Nephron (organoid): ENCODE results near the gene STN1.
A peak's percentile ranks its signal among the peaks of the same experiment; 100 is the strongest.

ENCODE experiments used
- H3K27ac Mint-ChIP-seq, 3 experiments: 2 replicates each; pipeline ENCODE4 v1.8.0; 2020; ENCODE audit warnings: mixed read lengths in 3 of 3, mild to moderate bottlenecking in 2 of 3, moderate library complexity in 1 of 3
- H3K27me3 Mint-ChIP-seq: 2 replicates; pipeline ENCODE4 v1.8.0; 2021; ENCODE audit warnings: low read depth, mild to moderate bottlenecking, moderate library complexity, mixed read lengths
- H3K36me3 Mint-ChIP-seq: 2 replicates; pipeline ENCODE4 v1.8.0; 2020; ENCODE audit warnings: low read depth, mixed read lengths
- H3K4me1 Mint-ChIP-seq: 2 replicates; pipeline ENCODE4 v1.8.0; 2020; ENCODE audit warnings: mixed read lengths
- H3K4me3 Mint-ChIP-seq, 3 experiments: 2 replicates each; pipeline ENCODE4 v1.8.0; 2020; ENCODE audit warnings: mild to moderate bottlenecking in 3 of 3, mixed read lengths in 3 of 3, moderate library complexity in 2 of 3
- H3K9me3 Mint-ChIP-seq: 2 replicates; pipeline ENCODE4 v1.8.0; 2020; ENCODE audit warnings: mixed read lengths
- TF ChIP-seq, protein P1 (sequence below), 3 experiments: fragments of 200-600 bp; sonication (generic); IDR thresholded peaks; one replicate each; pipeline ENCODE4 v1.5.0; 2021; ENCODE audit warnings: antibody characterized with exemption in 3 of 3; ENCODE audit not compliant: unreplicated experiment in 3 of 3

STN1 gene

GRCh38 chr10:103854686-103855391, 63.1 kb downstream of the STN1 start:
- TF ChIP-seq, protein P1, sequence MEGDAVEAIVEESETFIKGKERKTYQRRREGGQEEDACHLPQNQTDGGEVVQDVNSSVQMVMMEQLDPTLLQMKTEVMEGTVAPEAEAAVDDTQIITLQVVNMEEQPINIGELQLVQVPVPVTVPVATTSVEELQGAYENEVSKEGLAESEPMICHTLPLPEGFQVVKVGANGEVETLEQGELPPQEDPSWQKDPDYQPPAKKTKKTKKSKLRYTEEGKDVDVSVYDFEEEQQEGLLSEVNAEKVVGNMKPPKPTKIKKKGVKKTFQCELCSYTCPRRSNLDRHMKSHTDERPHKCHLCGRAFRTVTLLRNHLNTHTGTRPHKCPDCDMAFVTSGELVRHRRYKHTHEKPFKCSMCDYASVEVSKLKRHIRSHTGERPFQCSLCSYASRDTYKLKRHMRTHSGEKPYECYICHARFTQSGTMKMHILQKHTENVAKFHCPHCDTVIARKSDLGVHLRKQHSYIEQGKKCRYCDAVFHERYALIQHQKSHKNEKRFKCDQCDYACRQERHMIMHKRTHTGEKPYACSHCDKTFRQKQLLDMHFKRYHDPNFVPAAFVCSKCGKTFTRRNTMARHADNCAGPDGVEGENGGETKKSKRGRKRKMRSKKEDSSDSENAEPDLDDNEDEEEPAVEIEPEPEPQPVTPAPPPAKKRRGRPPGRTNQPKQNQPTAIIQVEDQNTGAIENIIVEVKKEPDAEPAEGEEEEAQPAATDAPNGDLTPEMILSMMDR (IDR thresholded peaks at IDR 0.05; ENCODE audit: unreplicated experiment in 3 of 3), result peak in 1 of 3 experiments; percentile 9
- Mint-ChIP-seq H3K27ac (peak overlapping the region; percentile 64 to 94 (median 66)), H3K27me3 (peaks cover 35% of the 10 kb centered on the region), H3K9me3 (no peaks in the 10 kb centered on the region), H3K4me1 (peaks cover 65% of the 10 kb centered on the region), H3K36me3 (no peaks in the 10 kb centered on the region), H3K4me3 (peak overlapping the region; percentile 87 to 97 (median 90))

GRCh38 chr10:103854265-103854685, 63.7 kb downstream of the STN1 start:
- peak overlapping the region; percentile 87 to 97 (median 90) for H3K4me3 Mint-ChIP-seq

DNA sequence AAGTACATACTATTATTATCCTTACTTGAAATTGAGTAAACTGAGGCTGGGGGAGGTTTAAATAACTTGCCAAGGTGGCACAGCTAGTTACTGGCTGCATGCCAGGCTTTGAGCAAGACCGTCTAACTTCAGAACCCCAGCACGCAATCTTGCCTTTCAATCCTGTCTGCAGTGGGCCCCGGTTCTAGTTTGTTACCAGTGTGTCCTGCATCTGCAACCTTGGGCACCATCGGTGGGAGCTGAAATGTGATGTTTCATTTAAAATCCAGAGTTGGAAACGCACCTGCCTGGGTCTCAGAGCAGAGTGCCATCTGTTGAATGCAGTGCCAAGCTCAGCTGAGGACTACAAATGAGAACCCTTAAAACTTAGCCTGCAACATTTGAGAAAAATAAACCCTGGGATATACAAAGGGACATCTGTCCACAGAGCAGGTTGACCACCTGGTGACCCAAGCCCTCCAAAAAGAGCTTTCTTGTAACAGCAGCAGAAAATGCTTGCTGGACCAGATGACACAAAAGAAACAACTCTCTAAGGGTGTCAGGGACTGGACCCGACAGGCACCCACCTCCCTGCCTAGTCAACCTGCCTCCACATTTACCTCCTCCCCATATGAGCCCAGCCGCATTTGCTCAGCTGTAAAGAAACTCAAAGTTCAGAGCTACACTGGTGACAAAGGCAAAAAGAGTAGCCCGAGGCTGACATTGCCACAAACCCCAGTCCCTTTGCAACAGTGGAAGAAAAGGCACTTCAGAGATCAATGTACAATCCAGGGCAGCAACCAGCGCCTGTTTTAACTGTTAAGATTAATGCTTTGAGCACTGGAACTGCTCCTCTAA, 64.3 kb downstream of the STN1 start:
- H3K36me3 Mint-ChIP-seq, result no peaks in the 10 kb centered on the region
- TF ChIP-seq, protein P1 (IDR thresholded peaks at IDR 0.05; ENCODE audit: unreplicated experiment in 3 of 3), result no peak
- peak overlapping the region; percentile 64 to 94 (median 66) for H3K27ac Mint-ChIP-seq
- H3K9me3 Mint-ChIP-seq, result no peaks in the 10 kb centered on the region
- peaks cover 61% of the 10 kb centered on the region for H3K4me1 Mint-ChIP-seq
- H3K4me3 Mint-ChIP-seq, result peak overlapping the region; percentile 87 to 97 (median 90)
- peaks cover 26% of the 10 kb centered on the region for H3K27me3 Mint-ChIP-seq

More at GRCh38 chr10:103854265-103854685, 63.7 kb downstream of the STN1 start:
- Mint-ChIP-seq H3K9me3 (no peaks in the 10 kb centered on the region), H3K36me3 (no peaks in the 10 kb centered on the region), H3K27ac (peak overlapping the region; percentile 64 to 94 (median 66)), H3K27me3 (peaks cover 30% of the 10 kb centered on the region), H3K4me1 (peaks cover 65% of the 10 kb centered on the region)
- TF ChIP-seq, protein P1 (IDR thresholded peaks at IDR 0.05; ENCODE audit: unreplicated experiment in 3 of 3), result no peak

DNA sequence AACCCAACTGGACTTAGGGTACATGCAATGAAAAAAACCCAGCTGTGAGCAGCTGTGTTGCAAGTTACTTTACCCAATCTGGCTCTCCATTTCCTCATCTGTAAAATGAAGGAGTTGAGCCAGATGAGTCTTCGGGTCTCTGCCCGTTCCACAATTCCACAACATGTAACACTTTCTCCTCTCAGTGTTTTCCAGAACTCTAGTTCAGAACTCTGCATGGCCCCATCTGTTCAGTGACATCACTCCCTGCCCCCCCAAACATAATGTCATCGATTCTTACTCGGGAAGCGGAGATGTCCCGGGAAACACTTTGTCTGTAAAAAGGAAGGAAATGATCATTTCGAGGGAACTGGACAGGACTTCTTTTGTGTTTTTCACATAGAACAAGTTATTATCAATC, 65.1 kb downstream of the STN1 start:
- H3K27ac Mint-ChIP-seq, result peak overlapping the region in 2 of 3 experiments; percentile 14 to 53
- no peaks in the 10 kb centered on the region for H3K36me3 Mint-ChIP-seq
- H3K4me3 Mint-ChIP-seq, result peak overlapping the region in 2 of 3 experiments; percentile 90 to 97
- peaks cover 26% of the 10 kb centered on the region for H3K27me3 Mint-ChIP-seq
- TF ChIP-seq, protein P1 (IDR thresholded peaks at IDR 0.05; ENCODE audit: unreplicated experiment in 3 of 3), result no peak
- H3K9me3 Mint-ChIP-seq, result no peaks in the 10 kb centered on the region
- peaks cover 61% of the 10 kb centered on the region for H3K4me1 Mint-ChIP-seq

DNA sequence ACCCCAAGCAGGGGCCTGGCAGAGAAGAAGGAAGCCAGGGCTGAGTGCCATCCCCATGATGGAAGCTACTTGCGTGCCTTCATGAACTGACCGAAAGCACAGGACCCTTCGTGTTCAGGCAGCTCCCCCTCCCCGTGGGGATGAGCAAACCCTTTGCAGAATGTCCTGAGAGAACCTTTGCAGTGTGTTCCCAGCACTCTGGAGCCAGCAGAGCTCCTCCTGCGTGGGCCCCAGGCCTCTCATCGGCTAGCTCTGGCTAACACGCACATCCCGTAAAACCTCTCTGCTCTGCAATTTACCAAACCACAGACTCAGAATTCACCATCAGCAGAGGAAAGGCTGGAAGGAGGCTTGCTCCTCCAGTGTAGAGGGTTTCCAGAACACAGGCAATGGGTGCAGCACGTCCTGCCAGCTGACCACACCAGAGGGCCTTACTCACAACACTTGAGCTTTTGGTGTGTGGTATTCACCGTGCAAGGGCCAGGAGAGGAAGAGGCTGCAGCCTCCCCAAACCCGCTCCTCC, 65.7 kb downstream of the STN1 start:
- H3K27ac Mint-ChIP-seq, result no peak overlapping the region
- H3K4me1 Mint-ChIP-seq, result peaks cover 61% of the 10 kb centered on the region
- H3K36me3 Mint-ChIP-seq, result no peaks in the 10 kb centered on the region
- H3K9me3 Mint-ChIP-seq, result no peaks in the 10 kb centered on the region
- TF ChIP-seq, protein P1 (IDR thresholded peaks at IDR 0.05; ENCODE audit: unreplicated experiment in 3 of 3), result no peak
- peaks cover 25% of the 10 kb centered on the region for H3K27me3 Mint-ChIP-seq
- H3K4me3 Mint-ChIP-seq, result peak overlapping the region; percentile 53 to 65 (median 59)
